Left lung (tissue), 14 donors: Measurements from ENCODE around the gene USP46. TPM values are rescaled to one million over a fixed set of nuclear protein-coding genes. Genes with fewer than 3 reads are reported as not detected.
A peak's percentile ranks its signal among the peaks of the same experiment; 100 is the strongest.

Experiments used
- ATAC-seq: fragments of 200-7000 bp; cut with Tn5 transposase; one replicate; pipeline ENCODE4 v1.9.1; 2020; ENCODE audit warnings: moderate library complexity
- DNase-seq, 4 donors: peaks; one replicate each; pipeline ENCODE4 v3.0.0-alpha.2; 2013 to 2020
- H3K27ac ChIP-seq, 2 donors: fragments of 200-600 bp; sonication (generic) in 1 of 2; one replicate each; pipeline versions ENCODE4 v1.5.0 to v1.8.0; 2020 to 2021
- H3K27me3 ChIP-seq, 2 donors: fragments of 200-600 bp; sonication (generic) in 1 of 2; one replicate each; pipeline versions ENCODE4 v1.5.0 to v1.8.0; 2020 to 2021
- H3K36me3 ChIP-seq, 2 donors: fragments of 200-600 bp; sonication (generic) in 1 of 2; one replicate each; pipeline versions ENCODE4 v1.5.0 to v1.8.0; 2020 to 2021
- H3K4me1 ChIP-seq, 2 donors: fragments of 200-600 bp; one replicate each; pipeline ENCODE4 v1.8.0; 2021
- H3K4me3 ChIP-seq, 2 donors: fragments of 200-600 bp; sonication (generic) in 1 of 2; one replicate each; pipeline versions ENCODE4 v1.5.0 to v1.8.0; 2020 to 2021; ENCODE audit warnings: mild to moderate bottlenecking in 1 of 2
- H3K9me3 ChIP-seq, 2 donors: fragments of 200-600 bp; sonication (generic) in 1 of 2; one replicate each; pipeline versions ENCODE4 v1.5.0 to v1.8.0; 2020 to 2021
- intact Hi-C, 2 donors: fragments of 100-400 bp; cut with DNase I; formaldehyde crosslinking; loops; one replicate each; pipeline versions ENCODE4 v1.11.2 to v1.14.2; 2022
- long read RNA-seq, 12 donors: library from polyadenylated mRNA in 2 of 12; unstranded in 2 of 12; transcript quantifications; one replicate each; pipeline ENCODE4 v2.0.0 and lab custom pipeline, GENCODE V29; 2019 to 2026
- polyA plus RNA-seq, 6 donors: library from polyadenylated mRNA; unstranded; fragments of 120-200 nt; gene quantifications; one replicate each; pipeline ENCODE4 v1.2.1, GENCODE V29; 2013; ENCODE audit not compliant: insufficient read length in 6 of 6
- total RNA-seq, 2 donors: library from RNA; stranded (reverse); fragmentation: NEBNext Ultra II Directional; extraction: Animal tissue kit (Norgen Biotek cat#: 25700); gene quantifications; one replicate each; pipeline ENCODE4 v1.2.1, GENCODE V29; 2021
- TF ChIP-seq, protein P1 (sequence below), 2 donors: fragments of 200-600 bp; sonication (generic) in 1 of 2; IDR thresholded peaks; one replicate each; pipeline versions ENCODE4 v1.5.0 to v1.8.0; 2021; ENCODE audit warnings: antibody characterized with exemption in 2 of 2
- donor health status: DM: no; HTN: yes; CAD: no.
- donor health status: DM: no; HTN: no; CAD: no.

Gene USP46, protein sequence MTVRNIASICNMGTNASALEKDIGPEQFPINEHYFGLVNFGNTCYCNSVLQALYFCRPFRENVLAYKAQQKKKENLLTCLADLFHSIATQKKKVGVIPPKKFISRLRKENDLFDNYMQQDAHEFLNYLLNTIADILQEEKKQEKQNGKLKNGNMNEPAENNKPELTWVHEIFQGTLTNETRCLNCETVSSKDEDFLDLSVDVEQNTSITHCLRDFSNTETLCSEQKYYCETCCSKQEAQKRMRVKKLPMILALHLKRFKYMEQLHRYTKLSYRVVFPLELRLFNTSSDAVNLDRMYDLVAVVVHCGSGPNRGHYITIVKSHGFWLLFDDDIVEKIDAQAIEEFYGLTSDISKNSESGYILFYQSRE
- 10 to 100 TPM; 18.2 to 22.1 TPM for total RNA-seq
- 10 to 100 TPM; 21.4 to 26.1 (median 25.4) TPM for polyA plus RNA-seq
- long read RNA-seq, donor 1, full-length matches to known transcripts = 4 of 11 reads
- long read RNA-seq, donor 1, partial matches to known transcripts = 7 of 11 reads
- long read RNA-seq, donor 1, other reads (novel, unspliced or antisense) = 0 of 11 reads
- long read RNA-seq, donor 2, full-length matches to known transcripts = 5 of 5 reads
- long read RNA-seq, donor 2, partial matches to known transcripts = 0 of 5 reads
- long read RNA-seq, donor 2, other reads (novel, unspliced or antisense) = 0 of 5 reads
- long read RNA-seq, donor 3, full-length matches to known transcripts = 5 of 5 reads
- long read RNA-seq, donor 3, partial matches to known transcripts = 0 of 5 reads
- long read RNA-seq, donor 3, other reads (novel, unspliced or antisense) = 0 of 5 reads
- long read RNA-seq, donor 4, full-length matches to known transcripts = 1 of 4 reads
- long read RNA-seq, donor 4, partial matches to known transcripts = 3 of 4 reads
- long read RNA-seq, donor 4, other reads (novel, unspliced or antisense) = 0 of 4 reads
- long read RNA-seq, donor 5, full-length matches to known transcripts = 6 of 6 reads
- long read RNA-seq, donor 5, partial matches to known transcripts = 0 of 6 reads
- long read RNA-seq, donor 5, other reads (novel, unspliced or antisense) = 0 of 6 reads
- long read RNA-seq, donor 6, full-length matches to known transcripts = 2 of 9 reads
- long read RNA-seq, donor 6, partial matches to known transcripts = 0 of 9 reads
- long read RNA-seq, donor 6, other reads (novel, unspliced or antisense) = 7 of 9 reads
- long read RNA-seq, donor 7, full-length matches to known transcripts = 1 of 1 reads
- long read RNA-seq, donor 7, partial matches to known transcripts = 0 of 1 reads
- long read RNA-seq, donor 7, other reads (novel, unspliced or antisense) = 0 of 1 reads
- long read RNA-seq, donor 8, full-length matches to known transcripts = 2 of 2 reads
- long read RNA-seq, donor 8, partial matches to known transcripts = 0 of 2 reads
- long read RNA-seq, donor 8, other reads (novel, unspliced or antisense) = 0 of 2 reads
- long read RNA-seq, donor 9 = 0 reads
- long read RNA-seq, donor 10, partial matches to known transcripts = 3 of 4 reads
- long read RNA-seq, donor 10, other reads (novel, unspliced or antisense) = 1 of 4 reads
- long read RNA-seq, donor 11, full-length matches to known transcripts = 7 of 7 reads
- long read RNA-seq, donor 11, partial matches to known transcripts = 0 of 7 reads
- long read RNA-seq, donor 11, other reads (novel, unspliced or antisense) = 0 of 7 reads
- long read RNA-seq, donor 12, full-length matches to known transcripts = 2 of 2 reads
- long read RNA-seq, donor 12, partial matches to known transcripts = 0 of 2 reads
- long read RNA-seq, donor 12, other reads (novel, unspliced or antisense) = 0 of 2 reads

DNA sequence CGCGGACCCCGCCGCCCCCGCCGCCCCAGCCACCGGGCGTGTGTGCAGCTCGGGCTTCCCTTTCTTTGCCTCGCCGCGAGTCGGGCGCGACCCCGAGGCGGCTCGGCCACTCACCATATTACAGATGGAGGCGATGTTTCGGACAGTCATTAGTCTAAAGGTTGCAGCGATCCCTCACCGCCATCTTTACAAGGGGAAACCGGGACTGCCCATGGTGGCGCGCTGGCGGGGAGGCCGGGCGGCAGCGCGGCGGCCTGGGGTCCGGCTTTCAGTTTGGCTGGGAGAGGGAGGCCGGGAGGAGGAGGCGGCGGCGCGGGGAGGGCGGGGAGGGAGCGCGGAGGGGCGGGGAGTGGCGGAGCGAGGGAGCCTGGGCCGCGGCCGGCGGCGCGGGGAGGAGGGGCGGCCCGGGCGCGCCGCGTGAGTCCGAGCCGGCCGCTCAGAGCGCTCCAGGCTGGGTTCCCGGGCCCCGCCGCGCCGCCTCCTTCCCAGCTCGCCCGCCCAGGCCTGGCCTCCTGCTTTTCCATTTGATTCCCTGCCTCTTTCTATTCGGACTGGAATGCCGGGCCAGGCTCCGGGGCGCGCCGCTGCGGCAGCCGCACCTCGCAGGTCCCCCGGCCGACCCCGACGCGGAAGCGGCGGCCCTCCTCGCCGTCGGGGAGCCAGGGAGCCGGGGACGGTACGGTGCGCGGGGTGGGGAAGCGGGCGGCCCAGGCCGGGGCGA is at the start of gene USP46:
USP46 (minus strand) TSS at position 301 of the 721 bp plus-strand sequence; CDS start at position 150, 151 bp downstream.
- intact Hi-C loops = no loop called here
- TF ChIP-seq, protein P1, sequence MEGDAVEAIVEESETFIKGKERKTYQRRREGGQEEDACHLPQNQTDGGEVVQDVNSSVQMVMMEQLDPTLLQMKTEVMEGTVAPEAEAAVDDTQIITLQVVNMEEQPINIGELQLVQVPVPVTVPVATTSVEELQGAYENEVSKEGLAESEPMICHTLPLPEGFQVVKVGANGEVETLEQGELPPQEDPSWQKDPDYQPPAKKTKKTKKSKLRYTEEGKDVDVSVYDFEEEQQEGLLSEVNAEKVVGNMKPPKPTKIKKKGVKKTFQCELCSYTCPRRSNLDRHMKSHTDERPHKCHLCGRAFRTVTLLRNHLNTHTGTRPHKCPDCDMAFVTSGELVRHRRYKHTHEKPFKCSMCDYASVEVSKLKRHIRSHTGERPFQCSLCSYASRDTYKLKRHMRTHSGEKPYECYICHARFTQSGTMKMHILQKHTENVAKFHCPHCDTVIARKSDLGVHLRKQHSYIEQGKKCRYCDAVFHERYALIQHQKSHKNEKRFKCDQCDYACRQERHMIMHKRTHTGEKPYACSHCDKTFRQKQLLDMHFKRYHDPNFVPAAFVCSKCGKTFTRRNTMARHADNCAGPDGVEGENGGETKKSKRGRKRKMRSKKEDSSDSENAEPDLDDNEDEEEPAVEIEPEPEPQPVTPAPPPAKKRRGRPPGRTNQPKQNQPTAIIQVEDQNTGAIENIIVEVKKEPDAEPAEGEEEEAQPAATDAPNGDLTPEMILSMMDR (IDR thresholded peaks at IDR 0.05) = no peak
- peak within 1 kb of the TSS; percentile 90 to 93 for H3K27ac ChIP-seq
- peaks cover 12 to 25% of the 10 kb centered on the region in 2 donors for H3K4me1 ChIP-seq
- ATAC-seq (peak; percentile 97), DNase-seq (peak; percentile 74 to 92 (median 80))
- H3K36me3 ChIP-seq = no peaks in the 10 kb centered on the region
- peaks cover 0 to 3% of the 10 kb centered on the region in 2 donors for H3K27me3 ChIP-seq
- H3K4me3 ChIP-seq = peak within 1 kb of the TSS; percentile 71 to 78
- H3K9me3 ChIP-seq = no peaks in the 10 kb centered on the region

DNA sequence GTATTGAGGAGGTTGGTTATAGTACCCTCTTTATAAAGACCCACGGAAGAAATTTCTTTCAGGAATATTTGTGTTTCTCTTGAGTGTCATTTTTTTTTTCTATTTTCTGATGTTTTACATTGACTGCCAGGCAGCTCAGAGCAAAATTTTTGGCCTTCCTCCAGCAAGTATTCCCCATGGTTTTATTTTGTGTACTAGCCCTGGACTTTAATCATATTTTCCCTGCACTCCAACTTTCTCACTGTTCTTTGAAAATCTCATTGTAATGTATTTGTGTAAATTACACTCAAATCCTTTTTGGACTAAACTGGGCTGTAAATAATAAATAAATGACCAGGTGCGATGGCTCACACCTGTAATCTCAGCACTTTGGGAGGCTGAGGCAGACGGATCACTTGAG is 45.6 kb upstream of the USP46 start:
- no peak for ATAC-seq
- intact Hi-C loops = no loop called here

DNA sequence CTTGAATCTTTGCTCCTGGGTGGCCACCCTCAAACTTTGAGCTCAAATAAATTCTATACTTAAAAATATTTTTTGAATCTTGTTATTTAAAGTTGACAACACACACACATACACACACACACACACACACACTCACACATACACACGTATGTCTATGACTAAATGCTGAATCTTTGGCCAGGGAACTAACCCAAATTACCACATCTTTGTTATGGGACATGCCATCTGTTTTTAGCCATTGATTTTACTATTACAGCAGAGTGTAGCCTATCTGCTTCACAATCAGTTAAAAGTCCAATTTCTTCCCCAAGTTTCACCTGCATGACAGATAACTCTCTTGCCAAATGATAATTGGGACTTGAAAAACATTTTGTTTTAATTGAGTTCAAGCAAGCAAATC is 45.0 kb upstream of the USP46 start:
- Histone ChIP-seq H3K27ac (no peak overlapping the region), H3K4me1 (no peaks in the 10 kb centered on the region), H3K4me3 (no peak overlapping the region), H3K27me3 (no peaks in the 10 kb centered on the region), H3K9me3 (no peaks in the 10 kb centered on the region), H3K36me3 (no peaks in the 10 kb centered on the region)
- ATAC-seq (no peak), DNase-seq (no peak)
- TF ChIP-seq, protein P1 (IDR thresholded peaks at IDR 0.05) = no peak
- intact Hi-C loops = no loop called here

More for the DNA sequence above, 45.6 kb upstream of the USP46 start:
- Histone ChIP-seq H3K4me1 (no peaks in the 10 kb centered on the region), H3K27ac (no peak overlapping the region), H3K27me3 (no peaks in the 10 kb centered on the region), H3K4me3 (no peak overlapping the region), H3K9me3 (no peaks in the 10 kb centered on the region), H3K36me3 (no peaks in the 10 kb centered on the region)
- DNase-seq = no peak
- TF ChIP-seq, protein P1 (IDR thresholded peaks at IDR 0.05) = no peak

DNA sequence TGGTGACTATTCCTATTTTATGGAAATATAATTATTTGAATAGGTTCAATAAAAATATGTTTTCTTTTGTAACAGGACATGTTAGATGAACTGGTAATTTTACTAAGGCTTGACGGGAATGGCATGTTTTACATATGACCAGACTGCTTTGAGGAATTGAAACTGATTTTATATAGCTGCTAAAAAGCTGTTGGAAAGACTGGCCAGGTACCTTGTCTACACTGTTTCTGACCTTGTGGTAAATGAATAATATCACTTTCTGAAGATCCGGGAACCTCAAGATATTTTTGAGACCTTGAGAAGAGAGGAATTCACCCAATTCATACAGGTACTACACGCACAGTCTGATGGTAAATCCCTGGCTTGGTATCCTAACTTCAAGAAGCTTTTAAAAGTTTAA is 42.1 kb upstream of the USP46 start:
- H3K27me3 ChIP-seq = no peaks in the 10 kb centered on the region
- DNase-seq (no peak), ATAC-seq (no peak)
- TF ChIP-seq, protein P1 (IDR thresholded peaks at IDR 0.05) = no peak
- H3K9me3 ChIP-seq = no peaks in the 10 kb centered on the region
- intact Hi-C loops = no loop called here
- no peaks in the 10 kb centered on the region for H3K4me1 ChIP-seq
- H3K36me3 ChIP-seq = no peaks in the 10 kb centered on the region
- H3K27ac ChIP-seq = no peak overlapping the region
- no peak overlapping the region for H3K4me3 ChIP-seq
